B cell (primary cell): Measurements from ENCODE around the gene PARP8. TPM values are rescaled to one million over a fixed set of nuclear protein-coding genes. Genes with fewer than 3 reads are reported as not detected.

Source experiments
- ATAC-seq: fragments of 200-7000 bp; cut with Tn5 transposase; one replicate; pipeline ENCODE4 v1.10.0; 2021; ENCODE audit warnings: low read depth, mild to moderate bottlenecking, moderate number of reproducible peaks, moderate library complexity
- CTCF ChIA-PET: fragments of 350-600 bp; sonication (Branson Sonifier 250); formaldehyde crosslinking; loops from one replicate; lab custom pipeline; 2021; ENCODE audit warnings: antibody characterized with exemption, inconsistent platforms; lab: Charles Lee
- POLR2A ChIA-PET: fragments of 350-600 bp; sonication (Branson Sonifier 250); formaldehyde crosslinking; loops from one replicate; lab custom pipeline; 2021; ENCODE audit warnings: antibody characterized with exemption; lab: Charles Lee
- DNase-seq: peaks from one replicate; pipeline ENCODE4 v3.0.0; 2013
- H2AFZ ChIP-seq: 2 replicates; pipeline ENCODE4 v1.6.1; 2012; ENCODE audit warnings: mild to moderate bottlenecking, low read depth, low read length; ENCODE audit not compliant: insufficient read depth, poor library complexity, severe bottlenecking
- H3K27ac ChIP-seq, 2 donors: 1 replicate in 1 of 2; 2 replicates in 1 of 2; pipeline ENCODE4 v1.5.1; 2012 to 2013; ENCODE audit warnings: low read length in 2 of 2, mild to moderate bottlenecking in 2 of 2, moderate library complexity in 1 of 2
- H3K27me3 ChIP-seq, 4 experiments: fragments of 200-600 bp in 1 of 4; sonication (generic) in 1 of 4; replicated peaks in 1 of 4; 1 replicate in 2 of 4; 2 replicates in 2 of 4; pipeline versions ENCODE4 v1.6.1 to v1.7.0; 2013 to 2016; ENCODE audit warnings: low read length in 3 of 4, mild to moderate bottlenecking in 2 of 4, mixed read lengths in 1 of 4, moderate library complexity in 1 of 4; ENCODE audit not compliant: insufficient read depth in 4 of 4, control insufficient read depth in 3 of 4; ENCODE audit errors: control extremely low read depth in 1 of 4
- H3K36me3 ChIP-seq, 2 experiments: replicated peaks in 1 of 2; 1 replicate in 1 of 2; 2 replicates in 1 of 2; pipeline versions ENCODE4 v1.6.1 to v1.7.1; 2013; ENCODE audit warnings: low read length in 1 of 2; ENCODE audit not compliant: insufficient read depth in 2 of 2, control insufficient read depth in 1 of 2; ENCODE audit errors: control extremely low read depth in 1 of 2, extremely low read depth in 1 of 2
- H3K4me1 ChIP-seq, 2 donors: fragments of 200-600 bp in 1 of 2; sonication (generic) in 1 of 2; 1 replicate in 1 of 2; 2 replicates in 1 of 2; pipeline versions ENCODE4 v1.5.1 to v1.6.1; 2013 to 2017; ENCODE audit warnings: low read length in 2 of 2; ENCODE audit not compliant: control insufficient read depth in 2 of 2, insufficient read depth in 2 of 2
- H3K4me2 ChIP-seq: replicated peaks from 2 replicates; pipeline ENCODE3; 2012; ENCODE audit warnings: mild to moderate bottlenecking, low read depth, low read length; ENCODE audit not compliant: poor library complexity, severe bottlenecking
- H3K4me3 ChIP-seq, 5 experiments: fragments of 200-600 bp in 1 of 5; sonication (generic) in 1 of 5; 1 replicate in 3 of 5; 2 replicates in 2 of 5; pipeline versions ENCODE4 v1.5.1 to v1.7.0; 2011 to 2016; ENCODE audit warnings: low read length in 4 of 5, mild to moderate bottlenecking in 4 of 5, low read depth in 2 of 5, control low read depth in 1 of 5, moderate library complexity in 1 of 5; ENCODE audit not compliant: insufficient read depth in 1 of 5; ENCODE audit errors: control extremely low read depth in 1 of 5, extremely low read depth in 1 of 5
- H3K79me2 ChIP-seq: fragments of 200-600 bp; sonication (generic); one replicate; pipeline ENCODE4 v1.6.0; 2016; ENCODE audit warnings: low read length; ENCODE audit not compliant: control insufficient read depth, insufficient read depth
- H3K9ac ChIP-seq: fragments of 200-600 bp; sonication (generic); 2 replicates; pipeline ENCODE4 v1.6.1; 2017; ENCODE audit warnings: mild to moderate bottlenecking, low read length, moderate library complexity
- H3K9me3 ChIP-seq, 3 donors: one replicate each; pipeline versions ENCODE4 v1.6.1 to v1.7.1; 2013; ENCODE audit warnings: low read length in 2 of 3; ENCODE audit not compliant: control insufficient read depth in 2 of 3, insufficient read depth in 1 of 3; ENCODE audit errors: control extremely low read depth in 1 of 3
- H4K20me1 ChIP-seq: 2 replicates; pipeline ENCODE4 v1.6.0; 2012; ENCODE audit warnings: mild to moderate bottlenecking, low read length; ENCODE audit not compliant: insufficient read depth, control insufficient read depth, poor library complexity, severe bottlenecking
- H3K27ac Mint-ChIP-seq: one replicate; pipeline ENCODE4 v1.8.0; 2021; ENCODE audit warnings: mixed read lengths
- H3K27me3 Mint-ChIP-seq: one replicate; pipeline ENCODE4 v1.8.0; 2021; ENCODE audit warnings: mixed read lengths
- H3K4me1 Mint-ChIP-seq: one replicate; pipeline ENCODE4 v1.8.0; 2021; ENCODE audit warnings: mixed read lengths
- H3K4me3 Mint-ChIP-seq: one replicate; pipeline ENCODE4 v1.8.0; 2021; ENCODE audit warnings: mixed read lengths
- H3K9me3 Mint-ChIP-seq: one replicate; pipeline ENCODE4 v1.8.0; 2022; ENCODE audit warnings: mixed read lengths; ENCODE audit not compliant: insufficient read depth
- EZH2 ChIP-seq: IDR thresholded peaks from 2 replicates; pipeline ENCODE4 v1.6.1; 2012; ENCODE audit warnings: borderline replicate concordance, low read depth, mild to moderate bottlenecking, moderate library complexity, low read length; ENCODE audit not compliant: insufficient read depth, poor library complexity, severe bottlenecking
- WGBS: methylation state at CpG from one replicate; pipeline ENCODE4 v1.1.5; 2013; ENCODE audit warnings: missing lambda C conversion rate; ENCODE audit not compliant: insufficient coverage; 5-methylcytosine and 5-hydroxymethylcytosine counted together
- intact Hi-C: fragments of 100-400 bp; cut with micrococcal nuclease; formaldehyde crosslinking; loops from one replicate; pipeline ENCODE4 v1.10.0; 2022
- polyA plus RNA-seq: library from polyadenylated mRNA; depleted of rRNA; stranded (reverse); fragments of >200 nt; gene quantifications from 2 replicates; pipeline ENCODE4 v1.2.3, GENCODE V29; 2012
- total RNA-seq, 2 donors: library from RNA; stranded (reverse); fragments of 120-200 nt in 1 of 2; gene quantifications; 1 replicate in 1 of 2; 2 replicates in 1 of 2; pipeline versions ENCODE4 v1.2.3 to v1.2.4, GENCODE V29; 2013 to 2022
- TF ChIP-seq, protein P1 (sequence below): fragments of 200-600 bp; IDR thresholded peaks from one replicate; pipeline ENCODE4 v1.8.0; 2022; ENCODE audit warnings: antibody characterized with exemption, mild to moderate bottlenecking

PARP8 gene
- total and polyA plus RNA-seq, 2 donors (not counting 1 experiment from before 2014, with no cell fraction given), result 36.2 to 83.6 TPM

DNA sequence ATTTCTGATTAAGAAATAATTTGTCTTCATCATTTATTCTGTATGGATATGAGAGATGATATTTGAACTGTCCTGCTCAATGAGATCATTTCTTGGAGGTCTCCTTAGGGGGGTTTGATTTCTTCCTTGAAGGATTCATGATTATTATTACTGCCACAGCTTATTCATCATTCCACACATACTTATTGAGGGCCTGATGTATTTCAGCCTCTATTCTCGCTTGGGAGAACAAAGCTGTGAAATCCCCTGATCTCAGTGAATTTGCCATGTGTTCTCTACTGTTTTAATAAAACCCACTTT is 36.9 kb downstream of the PARP8 start:
- H3K4me2 ChIP-seq, result no peak overlapping the region
- peaks cover 11% of the 10 kb centered on the region for H4K20me1 ChIP-seq
- Mint-ChIP-seq H3K27ac (no peak overlapping the region), H3K9me3 (no peaks in the 10 kb centered on the region), H3K4me1 (peaks cover 33% of the 10 kb centered on the region), H3K4me3 (no peak overlapping the region), H3K27me3 (no peaks in the 10 kb centered on the region)
- ChIA-PET CTCF (interaction anchor here (0.7 kb wide), 1 partner anchor 271 kb away, joined by 3 read pairs; no protein-coding TSS in a partner anchor), POLR2A (no interaction called here)
- H3K4me3 ChIP-seq, result no peak overlapping the region
- H3K27me3 ChIP-seq, result no peaks in the 10 kb centered on the region
- no peak overlapping the region for H2AFZ ChIP-seq
- peaks cover 7 to 10% of the 10 kb centered on the region in 2 donors for H3K4me1 ChIP-seq
- H3K27ac ChIP-seq, result no peak overlapping the region
- WGBS, result no CpG with 5 or more reads among the region's 1 CpG
- no peak overlapping the region for H3K9ac ChIP-seq
- intact Hi-C loops, result no loop called here
- H3K36me3 ChIP-seq, result peaks cover 0 to 2% of the 10 kb centered on the region in 2 experiments
- no peak for DNase-seq
- peaks cover 0 to 6% (median 0%) of the 10 kb centered on the region in 3 donors for H3K9me3 ChIP-seq
- ATAC-seq, result no peak
- TF ChIP-seq, protein P1, sequence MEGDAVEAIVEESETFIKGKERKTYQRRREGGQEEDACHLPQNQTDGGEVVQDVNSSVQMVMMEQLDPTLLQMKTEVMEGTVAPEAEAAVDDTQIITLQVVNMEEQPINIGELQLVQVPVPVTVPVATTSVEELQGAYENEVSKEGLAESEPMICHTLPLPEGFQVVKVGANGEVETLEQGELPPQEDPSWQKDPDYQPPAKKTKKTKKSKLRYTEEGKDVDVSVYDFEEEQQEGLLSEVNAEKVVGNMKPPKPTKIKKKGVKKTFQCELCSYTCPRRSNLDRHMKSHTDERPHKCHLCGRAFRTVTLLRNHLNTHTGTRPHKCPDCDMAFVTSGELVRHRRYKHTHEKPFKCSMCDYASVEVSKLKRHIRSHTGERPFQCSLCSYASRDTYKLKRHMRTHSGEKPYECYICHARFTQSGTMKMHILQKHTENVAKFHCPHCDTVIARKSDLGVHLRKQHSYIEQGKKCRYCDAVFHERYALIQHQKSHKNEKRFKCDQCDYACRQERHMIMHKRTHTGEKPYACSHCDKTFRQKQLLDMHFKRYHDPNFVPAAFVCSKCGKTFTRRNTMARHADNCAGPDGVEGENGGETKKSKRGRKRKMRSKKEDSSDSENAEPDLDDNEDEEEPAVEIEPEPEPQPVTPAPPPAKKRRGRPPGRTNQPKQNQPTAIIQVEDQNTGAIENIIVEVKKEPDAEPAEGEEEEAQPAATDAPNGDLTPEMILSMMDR, result no peak
- no peak for TF ChIP-seq EZH2
- H3K79me2 ChIP-seq, result peaks cover 91% of the 10 kb centered on the region

DNA sequence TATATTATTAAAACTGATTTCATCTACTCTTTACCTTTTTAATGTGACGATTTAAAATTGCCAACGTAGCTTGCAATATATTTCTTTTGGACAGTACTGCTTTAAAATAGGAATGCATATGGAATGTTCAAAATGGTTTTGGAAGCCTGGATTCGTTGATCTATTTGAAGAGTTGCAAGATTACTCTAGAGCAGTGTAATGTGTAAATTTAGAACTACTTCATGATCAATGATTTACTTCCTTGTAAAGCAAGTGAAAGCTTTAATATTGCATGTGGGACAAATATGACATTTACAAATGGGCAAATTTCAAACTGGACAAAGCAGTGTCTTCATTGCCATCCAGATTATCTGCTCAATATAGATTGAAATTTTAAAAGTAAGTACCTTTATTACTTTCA is 38.3 kb downstream of the PARP8 start:
- POLR2A ChIA-PET, result no interaction called here
- TF ChIP-seq EZH2, result no peak
- TF ChIP-seq, protein P1, result no peak

More for the DNA sequence above, 38.3 kb downstream of the PARP8 start:
- no peaks in the 10 kb centered on the region for H3K27me3 ChIP-seq
- peaks cover 11% of the 10 kb centered on the region for H4K20me1 ChIP-seq
- H3K79me2 ChIP-seq, result peaks cover 90% of the 10 kb centered on the region
- no CpG with 5 or more reads among the region's 3 CpGs for WGBS
- no peak overlapping the region for H3K27ac Mint-ChIP-seq
- CTCF ChIA-PET, result no interaction called here
- peaks cover 0 to 2% of the 10 kb centered on the region in 2 experiments for H3K36me3 ChIP-seq
- no peak overlapping the region for H2AFZ ChIP-seq
- no peak overlapping the region for H3K9ac ChIP-seq
- no peak overlapping the region for H3K27ac ChIP-seq
- peaks cover 7 to 10% of the 10 kb centered on the region in 2 donors for H3K4me1 ChIP-seq
- ATAC-seq, result no peak
- H3K9me3 Mint-ChIP-seq, result no peaks in the 10 kb centered on the region
- intact Hi-C loops, result no loop called here
- H3K9me3 ChIP-seq, result peaks cover 0 to 6% (median 0%) of the 10 kb centered on the region in 3 donors
- peaks cover 38% of the 10 kb centered on the region for H3K4me1 Mint-ChIP-seq
- no peak overlapping the region for H3K4me3 Mint-ChIP-seq
- no peak overlapping the region for H3K4me3 ChIP-seq
- H3K4me2 ChIP-seq, result no peak overlapping the region
- no peak for DNase-seq
- H3K27me3 Mint-ChIP-seq, result no peaks in the 10 kb centered on the region
